T47D (cell line): Measurements from ENCODE around the gene C1orf52.

Source experiments
- DNase-seq, 2 experiments: peaks; one replicate each; pipeline versions ENCODE4 v3.0.0 to v3.0.0-alpha.2; 2011 to 2012; ENCODE audit warnings: low read depth in 1 of 2, low spot score in 1 of 2
- JUND ChIP-seq: IDR thresholded peaks from 2 replicates; pipeline ENCODE4 v1.6.1; 2012; ENCODE audit warnings: low read depth
- in situ Hi-C: cut with HindIII; loops from 2 replicates; pipeline ENCODE4 v1.10.0; 2016; ENCODE audit warnings: low sequenced_read_pairs, low pct_unique_long_range_greater_than_20kb

Gene C1orf52

DNA sequence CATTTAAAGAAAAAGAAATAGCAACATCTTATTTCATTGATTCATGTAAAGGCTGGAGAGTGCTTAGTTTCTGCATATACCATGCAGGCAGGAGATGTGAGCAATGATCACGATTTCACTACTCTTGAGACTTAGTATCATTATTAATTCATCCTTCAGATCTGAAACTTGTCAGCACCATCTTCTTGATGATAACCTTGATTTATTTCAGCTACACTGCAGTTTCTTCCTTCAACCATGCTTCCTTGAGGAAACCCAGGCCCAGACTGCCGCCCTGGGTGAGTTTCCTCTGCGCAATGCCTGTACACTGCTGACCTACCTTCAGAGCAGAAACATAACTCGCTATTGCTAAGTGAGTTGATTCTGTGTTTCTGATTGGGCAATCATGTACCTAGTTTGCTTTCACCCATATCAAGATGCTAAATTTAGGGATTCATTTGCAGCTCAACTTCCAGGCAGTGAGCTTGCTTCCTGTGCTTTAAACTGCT is 30.4 kb upstream of the C1orf52 start:
- no peak for DNase-seq
- in situ Hi-C loops, result no loop called here
- no peak for TF ChIP-seq JUND

DNA sequence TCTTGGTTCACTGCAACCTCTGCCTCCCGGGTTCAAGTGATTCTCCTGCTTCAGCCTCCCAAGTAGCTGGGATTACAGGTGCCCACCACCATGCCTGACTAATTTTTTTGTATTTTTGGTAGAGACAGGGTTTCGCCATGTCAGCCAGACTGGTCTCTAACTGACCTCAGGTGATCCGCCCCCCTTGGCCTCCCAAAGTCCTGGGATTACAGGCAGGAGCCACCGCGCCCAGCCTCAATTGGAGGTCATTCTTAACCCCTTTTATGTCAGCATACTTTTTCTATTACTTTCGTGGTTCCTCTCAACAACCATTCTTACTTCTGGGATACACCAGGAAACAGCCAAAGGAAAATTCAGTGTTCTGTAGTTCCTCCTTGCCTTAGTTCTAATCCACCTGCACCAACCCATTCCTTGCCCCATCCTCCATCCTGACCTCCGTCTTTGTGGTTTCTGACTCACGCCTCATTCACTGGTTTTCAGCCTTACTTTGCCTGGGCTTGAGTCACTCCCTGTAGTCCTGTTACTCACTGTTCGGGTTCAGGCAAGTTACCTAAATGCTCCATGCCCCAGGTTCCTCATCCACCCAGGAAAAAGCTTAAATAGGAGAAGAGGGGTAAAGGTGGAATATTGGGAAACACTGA is 29.9 kb upstream of the C1orf52 start:
- DNase-seq, result no peak
- in situ Hi-C loops, result no loop called here
- TF ChIP-seq JUND, result no peak

DNA sequence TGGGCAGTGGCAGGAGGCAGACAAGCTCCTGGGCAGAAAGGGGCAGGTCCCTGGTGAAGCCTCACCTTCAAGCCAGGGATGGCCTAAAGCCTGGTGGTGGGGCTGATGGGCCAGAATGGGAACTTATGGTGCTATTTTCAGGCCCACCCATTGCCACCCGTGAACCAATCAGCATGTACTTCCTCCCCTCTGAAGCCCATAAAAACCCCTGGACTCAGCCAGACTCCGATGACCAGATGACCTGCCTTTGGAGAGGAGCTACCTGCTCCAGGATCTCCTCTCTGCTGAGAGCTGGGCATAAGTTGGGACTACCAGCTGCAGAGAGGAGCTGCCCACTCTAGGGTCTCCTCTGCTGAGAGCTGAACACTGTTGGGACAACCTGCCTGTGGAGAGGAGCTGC is 24.7 kb upstream of the C1orf52 start:
- DNase-seq, result no peak
- in situ Hi-C loops, result no loop called here
- TF ChIP-seq JUND, result no peak

DNA sequence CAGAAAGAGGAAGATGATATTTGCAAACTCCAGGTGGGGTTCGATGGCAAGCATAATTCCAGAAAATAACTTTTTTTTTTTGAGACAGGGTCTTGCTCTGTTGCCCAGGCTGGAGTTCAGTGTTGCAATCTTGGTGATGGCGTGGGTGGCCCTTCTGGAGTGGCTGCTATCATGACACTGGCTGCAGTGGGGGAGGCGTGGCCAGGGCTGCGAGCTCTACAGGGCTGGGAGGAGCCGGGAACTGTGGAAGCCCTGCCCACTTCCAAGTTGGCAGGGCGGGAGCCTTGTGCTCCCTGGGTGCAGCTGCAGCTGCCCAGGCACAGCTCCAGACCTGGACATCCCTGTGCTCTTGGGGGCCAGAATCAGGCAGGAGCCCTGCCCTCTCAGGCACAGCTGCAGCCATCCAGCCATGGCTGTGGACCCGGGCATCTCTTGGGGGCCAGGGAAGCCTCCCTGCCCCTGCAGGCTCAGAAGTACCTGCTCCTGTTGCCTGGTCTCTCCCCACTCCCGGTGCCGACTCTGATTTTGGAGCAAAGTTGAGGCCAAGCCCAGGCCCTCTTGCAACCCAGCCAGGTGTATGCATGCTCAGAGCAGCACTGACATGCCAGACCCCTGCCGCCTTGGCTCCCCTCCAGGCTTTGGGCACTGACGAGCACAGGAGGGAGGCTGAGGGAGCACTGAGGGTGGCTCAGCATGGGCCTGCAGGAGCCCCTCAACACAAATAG is 24.2 kb upstream of the C1orf52 start:
- DNase-seq, result peak in 1 of 2 experiments; percentile 67
- in situ Hi-C loops, result no loop called here
- TF ChIP-seq JUND, result no peak

DNA sequence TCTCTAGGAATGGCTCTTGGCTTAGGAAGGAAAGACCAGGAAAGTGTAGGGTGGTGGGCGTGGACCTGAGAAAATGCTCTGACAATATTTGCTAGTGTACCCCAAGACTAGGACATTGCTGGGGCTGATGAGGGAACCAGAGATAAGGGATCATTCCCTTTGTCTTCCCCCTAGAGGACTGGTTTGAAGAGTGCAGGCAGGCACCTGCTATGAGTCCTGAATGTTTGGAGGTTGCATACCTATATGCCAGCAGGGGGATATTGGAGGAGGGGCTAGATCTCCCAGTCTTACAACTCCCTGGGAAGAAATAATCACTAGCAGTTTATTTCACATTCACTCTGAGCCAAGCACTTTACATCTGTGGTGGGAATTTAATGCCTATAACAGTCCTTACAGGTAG is 23.0 kb upstream of the C1orf52 start:
- no peak for TF ChIP-seq JUND

DNA sequence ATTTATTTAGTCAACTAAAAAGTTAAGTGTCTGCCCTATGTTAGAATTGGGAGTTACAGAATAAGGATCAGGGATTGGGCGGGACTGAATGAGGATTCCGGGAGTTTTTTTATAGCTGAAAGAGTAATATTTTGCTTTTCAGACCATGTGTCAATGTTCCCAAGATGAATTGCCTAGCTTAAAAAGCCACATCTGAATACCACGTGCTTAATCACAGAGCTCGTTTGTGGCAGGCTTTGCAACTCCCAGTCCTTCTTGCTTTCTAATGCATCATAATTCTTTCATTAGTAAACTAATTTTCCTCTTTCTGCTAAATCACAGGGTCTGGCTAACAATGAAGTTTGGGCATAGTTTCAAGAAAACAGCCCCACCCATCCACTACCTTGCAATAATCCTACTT is 21.2 kb upstream of the C1orf52 start:
- in situ Hi-C loops, result no loop called here
- no peak for TF ChIP-seq JUND
- no peak for DNase-seq

More for the DNA sequence above, 23.0 kb upstream of the C1orf52 start:
- DNase-seq, result no peak
- in situ Hi-C loops, result no loop called here

DNA sequence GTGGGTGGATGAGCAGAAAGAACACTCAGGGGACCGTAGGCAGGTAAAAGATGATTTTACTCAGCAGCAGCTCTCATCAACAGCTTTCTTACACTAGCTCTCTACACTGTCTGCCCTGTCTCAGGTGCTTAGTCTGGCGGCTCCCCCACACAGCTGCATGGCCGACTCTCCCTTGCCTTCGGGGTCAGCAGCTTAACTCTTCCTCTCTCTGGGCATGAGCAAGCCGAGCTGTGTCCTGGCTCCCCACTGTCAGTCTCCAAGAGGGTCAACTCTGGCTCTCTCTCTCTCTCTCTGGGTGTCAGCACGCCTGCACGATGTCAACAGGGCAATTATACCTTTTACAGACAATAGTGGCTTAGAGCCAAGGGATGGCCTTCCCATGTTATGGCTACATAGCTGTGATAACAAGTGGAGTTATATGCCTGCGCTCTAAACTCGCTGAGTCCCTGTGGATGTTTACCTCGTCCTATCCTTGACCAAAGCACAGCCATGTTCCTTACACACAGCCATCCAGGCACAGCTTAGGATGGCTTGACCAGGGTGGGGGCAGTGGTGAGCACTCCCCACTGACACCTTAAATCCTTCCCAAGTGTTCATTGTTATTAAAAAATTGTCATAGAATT is 20.1 kb upstream of the C1orf52 start:
- no peak for DNase-seq
- TF ChIP-seq JUND, result no peak
- in situ Hi-C loops, result no loop called here

DNA sequence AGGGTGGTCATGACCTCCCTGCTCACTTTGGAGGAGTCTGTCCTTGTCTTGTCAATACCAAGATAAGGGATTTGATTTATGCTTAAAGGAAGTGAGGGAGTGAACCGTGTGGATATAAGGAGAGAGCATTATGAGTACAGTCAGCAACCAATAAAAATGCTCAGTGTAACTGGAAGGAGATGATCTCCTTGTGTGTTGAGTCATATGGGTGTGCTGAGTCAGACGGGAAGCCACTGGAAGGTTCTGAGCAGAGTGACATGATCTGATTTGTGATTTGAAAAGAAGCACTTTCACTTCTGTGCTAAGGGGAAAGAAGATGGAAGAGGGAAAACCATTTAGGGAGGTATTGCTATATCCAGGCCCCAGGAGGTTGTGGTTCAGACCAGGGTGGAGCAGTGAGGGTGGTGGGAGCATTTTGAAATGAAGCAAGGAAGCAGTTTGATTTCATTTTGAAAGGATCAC is 19.4 kb upstream of the C1orf52 start:
- no peak for TF ChIP-seq JUND
- in situ Hi-C loops, result no loop called here
- DNase-seq, result peak in 1 of 2 experiments; percentile 48

DNA sequence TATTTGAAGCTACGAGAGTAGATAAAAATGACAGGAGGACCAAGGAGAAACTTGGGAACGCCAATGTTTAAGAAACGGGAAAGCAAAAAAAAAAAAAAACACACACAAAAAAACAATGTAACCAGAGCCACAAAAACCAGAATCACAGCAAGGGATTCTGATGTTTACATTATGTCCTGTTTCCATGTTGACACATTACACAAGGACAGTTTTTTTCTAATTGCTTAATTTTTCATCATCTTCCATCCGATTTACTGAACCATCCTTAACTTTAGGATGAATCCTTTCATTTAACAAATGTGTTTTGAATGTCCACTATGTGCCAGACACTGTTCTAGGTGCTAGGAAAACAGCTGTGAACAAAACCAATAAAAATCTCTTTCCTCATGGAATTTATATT is 18.3 kb upstream of the C1orf52 start:
- no peak for TF ChIP-seq JUND
- DNase-seq, result no peak
- in situ Hi-C loops, result no loop called here

DNA sequence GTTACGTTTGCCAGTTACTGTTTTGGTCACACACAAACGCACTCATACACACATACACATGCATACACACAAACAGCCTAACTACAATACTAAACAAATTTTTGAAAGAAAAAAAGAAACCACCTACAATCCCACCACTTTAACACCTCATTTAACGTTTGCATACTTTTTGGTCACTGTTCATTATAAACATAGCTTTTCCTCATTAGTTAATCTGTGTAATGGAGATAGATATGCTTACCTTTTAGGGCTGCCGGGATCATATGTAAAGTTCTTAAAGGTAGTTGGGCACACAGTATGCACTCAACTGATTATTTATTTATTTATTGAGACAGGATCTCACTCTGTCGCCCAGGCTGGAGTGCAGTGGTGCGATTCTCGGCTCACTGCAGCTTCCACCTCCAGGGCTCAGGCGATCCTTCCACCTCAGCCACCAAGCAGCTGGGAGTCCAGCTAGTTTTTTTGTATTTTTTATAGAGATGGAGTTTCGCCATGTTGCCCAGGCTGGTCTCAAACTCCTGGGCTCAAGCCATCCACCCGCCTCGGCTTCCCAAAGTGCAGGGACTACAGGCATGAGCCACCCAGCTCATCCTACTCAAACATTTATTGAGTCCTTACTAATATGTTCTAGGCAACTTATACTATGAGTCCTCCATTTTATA is 17.6 kb upstream of the C1orf52 start:
- no peak for TF ChIP-seq JUND
- peak in 1 of 2 experiments; percentile 36 for DNase-seq
- in situ Hi-C loops, result no loop called here

DNA sequence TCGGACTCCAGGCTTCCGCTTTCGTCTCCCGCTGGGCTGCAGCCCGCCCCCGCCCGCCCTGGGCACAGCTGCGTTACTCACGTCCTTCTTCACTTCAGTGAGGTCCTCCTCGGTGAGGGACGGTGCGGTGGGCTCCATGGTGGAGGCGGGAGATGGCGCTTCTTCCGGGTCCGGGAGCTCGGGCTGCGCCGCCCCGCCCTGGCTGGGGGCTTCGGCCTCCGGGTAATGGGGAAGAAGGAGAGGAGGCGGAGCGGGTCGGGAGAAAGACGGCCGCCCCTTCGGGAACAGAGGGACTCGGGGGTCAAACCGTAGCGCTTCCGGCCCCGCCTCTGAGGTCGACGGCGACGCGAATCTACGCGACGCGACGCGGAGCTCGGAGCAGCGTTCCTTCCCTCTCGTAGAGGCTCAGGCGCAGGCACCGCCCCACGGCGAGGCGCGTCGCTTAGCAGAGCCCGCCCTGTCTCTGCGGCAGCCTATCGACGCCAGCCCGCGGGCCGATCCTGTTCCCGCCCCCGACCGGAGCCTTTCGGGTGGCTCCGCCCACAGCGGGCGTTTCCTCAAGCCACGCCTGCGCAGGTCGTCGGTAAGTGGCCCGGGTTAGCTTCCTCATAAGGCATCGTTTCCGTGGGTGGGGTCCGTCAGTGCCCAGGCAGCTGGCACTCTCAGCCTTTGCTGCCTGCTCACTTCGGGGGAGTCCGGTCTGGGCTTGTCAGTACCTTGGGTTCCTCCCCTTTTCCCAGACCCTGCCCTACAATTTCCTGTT is 16.9 kb upstream of the C1orf52 start, which contains the start of gene BCL10:
TSS of gene BCL10 (minus strand) at position 418 of the 763 bp plus-strand sequence. CDS start at position 138, 280 bp downstream.
- peak; percentile 80 to 97 for DNase-seq
- in situ Hi-C loops, result no loop called here
- no peak for TF ChIP-seq JUND

DNA sequence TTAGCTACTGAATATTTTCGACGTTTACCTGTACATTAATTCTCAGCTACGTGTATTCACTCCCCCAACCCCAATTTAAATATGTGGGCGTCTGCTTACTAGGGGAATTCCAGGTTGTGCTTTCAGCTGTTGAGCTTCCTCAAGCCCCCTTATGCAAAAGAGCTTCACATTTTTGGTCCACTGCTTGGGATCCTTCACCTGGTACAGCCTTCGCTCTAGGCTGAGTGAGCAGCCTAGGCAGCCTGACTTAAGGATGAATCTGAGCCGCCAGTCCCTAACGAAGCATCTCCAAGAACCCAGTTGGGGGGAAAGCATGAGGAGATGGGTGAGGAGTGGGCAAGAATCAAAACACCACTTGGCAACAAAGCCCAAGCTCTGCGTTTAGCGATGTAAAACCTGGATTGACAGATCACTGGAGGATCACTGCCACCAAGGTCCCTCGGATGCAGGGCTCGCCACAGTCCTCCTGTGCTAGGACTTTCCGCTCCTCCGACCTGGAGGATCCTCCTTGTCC is 16.3 kb upstream of the C1orf52 start:
- in situ Hi-C loops, result no loop called here

More for the DNA sequence above, 16.3 kb upstream of the C1orf52 start:
- DNase-seq, result no peak
- no peak for TF ChIP-seq JUND
